ENCODE measurements around the gene IL23R.

GRCh38 chr1:67213164-67213563, 46.9 kb downstream of the IL23R start:
- no peak for TF ChIP-seq POLR2AphosphoS5 (IDR thresholded peaks at IDR 0.05; ENCODE audit: low read depth, low read length)
- no peak for TF ChIP-seq EP300 (IDR thresholded peaks at IDR 0.05; ENCODE audit: borderline replicate concordance in 1 of 2, low read depth in 1 of 2, low read length in 1 of 2)
- TF ChIP-seq, protein P1, sequence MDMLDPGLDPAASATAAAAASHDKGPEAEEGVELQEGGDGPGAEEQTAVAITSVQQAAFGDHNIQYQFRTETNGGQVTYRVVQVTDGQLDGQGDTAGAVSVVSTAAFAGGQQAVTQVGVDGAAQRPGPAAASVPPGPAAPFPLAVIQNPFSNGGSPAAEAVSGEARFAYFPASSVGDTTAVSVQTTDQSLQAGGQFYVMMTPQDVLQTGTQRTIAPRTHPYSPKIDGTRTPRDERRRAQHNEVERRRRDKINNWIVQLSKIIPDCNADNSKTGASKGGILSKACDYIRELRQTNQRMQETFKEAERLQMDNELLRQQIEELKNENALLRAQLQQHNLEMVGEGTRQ (IDR thresholded peaks at IDR 0.05; ENCODE audit: borderline replicate concordance, low read depth, low read length), result no peak
- TF ChIP-seq REST (IDR thresholded peaks at IDR 0.05; ENCODE audit: low read depth, low read length), result no peak
- TF ChIP-seq, protein P2, sequence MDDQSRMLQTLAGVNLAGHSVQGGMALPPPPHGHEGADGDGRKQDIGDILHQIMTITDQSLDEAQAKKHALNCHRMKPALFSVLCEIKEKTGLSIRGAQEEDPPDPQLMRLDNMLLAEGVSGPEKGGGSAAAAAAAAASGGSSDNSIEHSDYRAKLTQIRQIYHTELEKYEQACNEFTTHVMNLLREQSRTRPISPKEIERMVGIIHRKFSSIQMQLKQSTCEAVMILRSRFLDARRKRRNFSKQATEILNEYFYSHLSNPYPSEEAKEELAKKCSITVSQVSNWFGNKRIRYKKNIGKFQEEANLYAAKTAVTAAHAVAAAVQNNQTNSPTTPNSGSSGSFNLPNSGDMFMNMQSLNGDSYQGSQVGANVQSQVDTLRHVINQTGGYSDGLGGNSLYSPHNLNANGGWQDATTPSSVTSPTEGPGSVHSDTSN (IDR thresholded peaks at IDR 0.05), result no peak

Data from SK-N-SH (cell line).